ENCODE measurements around the gene SUGP1. TPM values are rescaled to one million over a fixed set of nuclear protein-coding genes. Genes with fewer than 3 reads are reported as not detected.
"Not testable (repeated sequence)": the region's sequence is repeated elsewhere in the genome, so short reads cannot be mapped to it uniquely, and the experiment has no call there.

The SUGP1 gene
- total RNA-seq, 4 donors from 2014 or later, result 29.7 to 51.0 (median 39.8) TPM

- in situ Hi-C loops (cut with MboI; ENCODE audit: low sequenced_read_pairs in 4 of 4) (no loop called here), intact Hi-C loops (cut with DNase I; ENCODE audit: low total_unique reads) (no loop called here)
- no peak overlapping the region for H3K27ac ChIP-seq
- no peak for TF ChIP-seq POLR2A (IDR thresholded peaks at IDR 0.05)
- TF ChIP-seq CTCF (IDR thresholded peaks at IDR 0.05 in 4 of 5, conservative IDR thresholded peaks at IDR 0.05 in 1 of 5), result no peak
- ATAC-seq (no peak), DNase-seq (no peak)
- H3K36me3 ChIP-seq, result peaks cover 0 to 70% of the 10 kb centered on the region in 2 donors
- H3K4me3 ChIP-seq, result no peak overlapping the region
- H3K27me3 ChIP-seq, result no peaks in the 10 kb centered on the region
- no peaks in the 10 kb centered on the region for H3K4me1 ChIP-seq
- H3K9me3 ChIP-seq, result no peaks in the 10 kb centered on the region
These were observed 34.6 kb upstream of the SUGP1 start for GRCh38 chr19:19354932-19355331.

- H3K27ac ChIP-seq, result no peak overlapping the region
- H3K36me3 ChIP-seq, result peaks cover 0 to 79% of the 10 kb centered on the region in 2 donors
- DNase-seq, result no peak
- TF ChIP-seq CTCF (IDR thresholded peaks at IDR 0.05 in 4 of 5, conservative IDR thresholded peaks at IDR 0.05 in 1 of 5), result no peak
- H3K9me3 ChIP-seq, result no peaks in the 10 kb centered on the region
- no peaks in the 10 kb centered on the region for H3K27me3 ChIP-seq
- intact Hi-C loops (cut with DNase I; ENCODE audit: low total_unique reads) (no loop called here), in situ Hi-C loops (cut with MboI; ENCODE audit: low sequenced_read_pairs in 4 of 4) (no loop called here)
- no peak overlapping the region for H3K4me3 ChIP-seq
- H3K4me1 ChIP-seq, result no peaks in the 10 kb centered on the region
- ATAC-seq, result no peak
These were observed 33.7 kb upstream of the SUGP1 start for GRCh38 chr19:19354007-19354406.

- Histone ChIP-seq H3K4me3 (no peak overlapping the region), H3K27ac (no peak overlapping the region), H3K36me3 (peaks cover 0 to 91% of the 10 kb centered on the region in 2 donors), H3K27me3 (no peaks in the 10 kb centered on the region), H3K4me1 (no peaks in the 10 kb centered on the region), H3K9me3 (no peaks in the 10 kb centered on the region)
- DNase-seq (no peak), ATAC-seq (no peak)
- TF ChIP-seq CTCF (IDR thresholded peaks at IDR 0.05 in 4 of 5, conservative IDR thresholded peaks at IDR 0.05 in 1 of 5), result no peak
- no peak for TF ChIP-seq POLR2A (IDR thresholded peaks at IDR 0.05)
- in situ Hi-C loops (cut with MboI; ENCODE audit: low sequenced_read_pairs in 4 of 4), result no loop called here
- intact Hi-C loops (cut with DNase I; ENCODE audit: low total_unique reads), result no loop called here
These were observed 32.5 kb upstream of the SUGP1 start for GRCh38 chr19:19352823-19353222.

- H3K9me3 ChIP-seq; H3K4me1 ChIP-seq; intact Hi-C loops (cut with DNase I; ENCODE audit: low total_unique reads); DNase-seq; H3K27ac ChIP-seq; ATAC-seq; H3K27me3 ChIP-seq; in situ Hi-C loops (cut with MboI; ENCODE audit: low sequenced_read_pairs in 4 of 4); H3K4me3 ChIP-seq: not testable (repeated sequence)
- H3K36me3 ChIP-seq, result peaks cover 3 to 94% of the 10 kb centered on the region in 2 donors
These were observed 30.4 kb upstream of the SUGP1 start for GRCh38 chr19:19350756-19351155.

- no peaks in the 10 kb centered on the region for H3K9me3 ChIP-seq
- no peaks in the 10 kb centered on the region for H3K27me3 ChIP-seq
- intact Hi-C loops (cut with DNase I; ENCODE audit: low total_unique reads), result no loop called here
- H3K27ac ChIP-seq, result no peak overlapping the region
- no peak for DNase-seq
- TF ChIP-seq POLR2A (IDR thresholded peaks at IDR 0.05) (no peak), CTCF (IDR thresholded peaks at IDR 0.05 in 4 of 5, conservative IDR thresholded peaks at IDR 0.05 in 1 of 5) (no peak)
- H3K36me3 ChIP-seq, result peaks cover 3 to 94% of the 10 kb centered on the region in 2 donors
- in situ Hi-C loops (cut with MboI; ENCODE audit: low sequenced_read_pairs in 4 of 4), result no loop called here
- ATAC-seq, result no peak
- no peaks in the 10 kb centered on the region for H3K4me1 ChIP-seq
- no peak overlapping the region for H3K4me3 ChIP-seq
These were observed 29.1 kb upstream of the SUGP1 start for GRCh38 chr19:19349365-19349764.
